Fibroblast of villous mesenchyme (primary cell): Measurements from ENCODE around the gene RTKN. TPM values are rescaled to one million over a fixed set of nuclear protein-coding genes. Genes with fewer than 3 reads are reported as not detected.

Experiments
- DNase-seq: peaks from one replicate; pipeline ENCODE4 v3.0.0-alpha.2; 2010; ENCODE audit warnings: low read depth
- H3K4me3 ChIP-seq: 2 replicates; pipeline ENCODE4 v1.5.1; 2011; ENCODE audit warnings: low read depth, mild to moderate bottlenecking, low read length
- total RNA-seq: library from RNA; depleted of rRNA; stranded (reverse); fragments of >200 nt; gene quantifications from 2 replicates; pipeline ENCODE4 v1.2.3, GENCODE V29; 2012
- TF ChIP-seq, protein P1 (sequence below): IDR thresholded peaks from 2 replicates; pipeline ENCODE4 v1.5.1; 2012; ENCODE audit warnings: low read depth, mild to moderate bottlenecking, low read length; ENCODE audit not compliant: insufficient read depth

RTKN gene
- total RNA-seq, 1 donor, result 18.1 TPM

DNA sequence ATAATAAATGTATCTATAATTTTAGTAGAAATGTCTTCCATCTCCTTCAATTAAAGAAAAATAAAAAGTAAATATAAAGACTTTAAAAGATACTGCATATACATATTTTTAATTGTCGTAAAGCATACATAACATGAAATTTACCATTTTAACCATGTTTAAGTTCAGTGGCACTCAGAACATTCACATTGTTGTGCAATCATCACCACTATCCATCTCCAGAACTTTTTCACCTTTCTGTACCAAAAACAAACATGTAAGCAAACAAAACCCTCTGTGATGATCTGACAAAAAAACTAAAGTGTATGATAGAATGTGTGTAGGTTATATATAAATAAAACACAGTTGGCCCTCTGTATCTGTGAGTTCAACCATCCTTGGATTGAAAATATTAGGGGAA, 48.2 kb downstream of the RTKN start:
- no peak for DNase-seq
- TF ChIP-seq, protein P1, sequence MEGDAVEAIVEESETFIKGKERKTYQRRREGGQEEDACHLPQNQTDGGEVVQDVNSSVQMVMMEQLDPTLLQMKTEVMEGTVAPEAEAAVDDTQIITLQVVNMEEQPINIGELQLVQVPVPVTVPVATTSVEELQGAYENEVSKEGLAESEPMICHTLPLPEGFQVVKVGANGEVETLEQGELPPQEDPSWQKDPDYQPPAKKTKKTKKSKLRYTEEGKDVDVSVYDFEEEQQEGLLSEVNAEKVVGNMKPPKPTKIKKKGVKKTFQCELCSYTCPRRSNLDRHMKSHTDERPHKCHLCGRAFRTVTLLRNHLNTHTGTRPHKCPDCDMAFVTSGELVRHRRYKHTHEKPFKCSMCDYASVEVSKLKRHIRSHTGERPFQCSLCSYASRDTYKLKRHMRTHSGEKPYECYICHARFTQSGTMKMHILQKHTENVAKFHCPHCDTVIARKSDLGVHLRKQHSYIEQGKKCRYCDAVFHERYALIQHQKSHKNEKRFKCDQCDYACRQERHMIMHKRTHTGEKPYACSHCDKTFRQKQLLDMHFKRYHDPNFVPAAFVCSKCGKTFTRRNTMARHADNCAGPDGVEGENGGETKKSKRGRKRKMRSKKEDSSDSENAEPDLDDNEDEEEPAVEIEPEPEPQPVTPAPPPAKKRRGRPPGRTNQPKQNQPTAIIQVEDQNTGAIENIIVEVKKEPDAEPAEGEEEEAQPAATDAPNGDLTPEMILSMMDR, result no peak
- no peak overlapping the region for H3K4me3 ChIP-seq

DNA sequence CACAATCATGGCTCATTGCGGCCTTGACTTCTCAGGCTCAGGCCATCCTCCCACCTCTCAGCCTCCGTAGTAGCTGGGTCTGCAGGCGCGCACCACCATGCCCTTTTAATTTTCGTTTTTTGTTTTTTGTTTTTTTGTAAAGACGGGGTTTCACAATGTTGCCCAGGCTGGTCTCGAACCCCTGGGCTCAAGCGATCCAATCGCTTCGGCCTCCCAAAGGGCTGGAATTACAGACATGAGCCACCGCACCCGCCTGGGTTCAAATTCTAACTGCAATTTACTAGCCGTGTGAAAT, 49.3 kb downstream of the RTKN start:
- no peak for DNase-seq
- H3K4me3 ChIP-seq, result peak overlapping the region; percentile 88
- TF ChIP-seq, protein P1, result no peak

DNA sequence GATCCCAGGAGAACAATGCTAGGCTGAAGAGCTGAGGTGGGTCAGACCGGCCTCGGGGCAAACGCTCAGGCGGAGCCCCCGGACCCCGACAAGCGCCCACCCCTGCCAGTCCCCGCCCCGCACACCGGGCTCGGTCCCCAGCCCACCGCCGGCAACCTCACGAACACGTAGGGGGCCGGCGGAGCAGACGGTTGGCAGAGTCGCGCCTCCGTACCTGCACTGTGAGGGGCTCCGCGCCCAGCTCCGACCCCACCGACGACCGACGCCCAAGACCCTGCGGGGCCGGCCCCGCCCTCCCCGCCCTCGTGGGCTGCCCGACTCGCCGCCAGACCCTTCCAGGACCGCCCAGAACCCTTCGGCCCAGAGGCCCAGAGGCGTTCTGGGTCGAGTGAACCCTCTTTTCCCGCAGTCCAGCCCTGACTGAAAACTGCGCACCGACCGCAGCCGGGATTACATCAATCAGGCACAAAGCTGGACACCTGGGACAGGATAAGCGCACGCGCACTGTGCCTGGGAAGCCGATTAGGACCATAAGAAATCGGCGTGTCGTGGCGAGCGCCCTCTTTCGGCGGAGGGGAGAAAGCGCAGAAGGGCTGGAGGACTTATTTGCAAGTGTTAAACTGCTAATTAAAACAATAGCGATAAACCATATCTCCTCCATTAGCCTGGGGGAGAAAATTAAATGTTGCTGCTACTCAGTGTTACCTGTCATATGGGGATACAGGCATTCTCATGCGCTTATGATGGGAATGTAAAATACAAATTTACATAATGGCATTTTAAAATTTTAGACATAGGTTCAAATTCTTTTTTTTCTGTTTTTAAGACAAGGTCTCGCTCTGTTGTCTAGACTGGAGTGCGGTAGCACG, 49.9 kb downstream of the RTKN start:
- TF ChIP-seq, protein P1, result peak; percentile 96
- peak overlapping the region; percentile 88 for H3K4me3 ChIP-seq
- DNase-seq, result peak; percentile 93

DNA sequence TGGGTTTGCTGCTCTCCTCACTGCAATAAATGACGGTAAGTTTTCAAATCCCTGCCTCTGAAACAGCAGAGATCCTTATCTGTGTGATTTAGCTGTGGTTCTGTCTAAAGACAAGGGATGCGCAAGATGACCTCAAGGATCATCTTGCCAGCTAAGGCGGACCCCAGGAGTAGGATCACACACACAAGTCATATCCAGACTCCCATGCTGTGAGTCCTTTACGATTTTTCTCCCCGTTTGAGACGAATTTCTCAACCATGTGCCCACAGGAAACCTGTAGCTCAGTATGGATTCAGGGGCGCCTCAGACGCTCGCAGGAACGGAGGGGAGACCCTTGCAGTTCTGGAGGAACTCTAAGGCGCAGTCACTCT, 50.5 kb downstream of the RTKN start:
- DNase-seq, result peak; percentile 32

DNA sequence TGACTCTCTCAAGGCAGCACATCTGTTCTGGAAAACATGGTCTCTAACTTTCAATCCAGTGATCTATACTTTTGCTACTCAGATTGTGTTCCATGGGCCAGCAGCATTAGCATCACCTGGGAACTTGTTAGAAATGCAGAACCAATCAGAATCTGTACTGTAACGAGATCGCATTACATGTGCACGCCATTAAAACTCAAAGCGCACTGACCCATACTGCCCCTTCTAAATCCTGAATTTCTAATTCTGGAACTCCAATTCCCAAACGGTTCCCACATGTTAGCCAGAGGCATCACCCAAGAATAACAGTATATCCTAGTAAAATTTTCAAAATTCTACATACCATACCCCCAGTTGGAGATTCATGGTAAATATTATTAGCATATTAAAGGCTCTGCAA, 51.1 kb downstream of the RTKN start:
- H3K4me3 ChIP-seq, result peak overlapping the region; percentile 88
- no peak for DNase-seq
- TF ChIP-seq, protein P1, result no peak

More for the DNA sequence above, 50.5 kb downstream of the RTKN start:
- TF ChIP-seq, protein P1, result no peak
- H3K4me3 ChIP-seq, result peak overlapping the region; percentile 88

DNA sequence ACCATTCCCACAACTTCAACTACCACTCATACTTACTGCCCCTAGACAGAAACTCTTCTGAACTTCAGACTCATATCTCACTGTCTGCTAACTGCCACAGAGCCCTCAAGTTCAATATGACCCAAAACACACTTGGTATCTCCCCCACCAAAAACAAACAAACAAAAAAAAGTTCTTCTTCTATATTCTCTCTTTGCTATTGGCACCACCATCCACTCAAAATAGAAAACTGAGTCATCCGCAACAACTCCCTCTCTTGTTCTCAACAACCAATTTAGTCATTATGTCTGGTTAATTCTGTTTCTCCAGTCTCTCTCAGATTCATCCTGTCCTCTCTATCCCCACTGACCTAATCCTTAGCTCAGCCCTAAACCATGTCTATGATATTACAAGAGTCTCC, 54.4 kb downstream of the RTKN start:
- no peak for DNase-seq
- no peak overlapping the region for H3K4me3 ChIP-seq
- TF ChIP-seq, protein P1, result no peak

DNA sequence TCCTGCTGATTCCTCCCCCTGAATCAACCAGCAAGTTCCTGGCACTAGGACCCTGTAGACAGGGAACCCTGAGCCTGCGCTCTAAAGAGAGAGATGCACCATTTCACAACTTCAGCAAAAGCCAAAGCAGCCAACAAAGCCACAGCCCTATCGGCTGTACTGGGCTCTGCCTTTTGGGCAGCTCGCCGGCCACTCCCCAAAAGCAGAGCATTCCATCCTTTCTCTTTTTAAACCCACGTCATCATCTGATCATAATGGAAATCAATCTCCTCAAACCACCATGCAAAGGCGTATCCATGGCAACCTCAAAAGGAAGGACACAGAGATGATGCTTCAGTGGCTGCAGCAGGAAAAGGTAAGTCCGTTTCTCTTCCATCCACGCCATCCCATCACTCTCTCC, 56.3 kb downstream of the RTKN start:
- TF ChIP-seq, protein P1, result no peak
- no peak overlapping the region for H3K4me3 ChIP-seq
- DNase-seq, result peak; percentile 8
